Measurements from ENCODE around the gene RALB.
"Not testable (repeated sequence)": the region's sequence is repeated elsewhere in the genome, so short reads cannot be mapped to it uniquely, and the experiment has no call there.

RALB gene

DNA sequence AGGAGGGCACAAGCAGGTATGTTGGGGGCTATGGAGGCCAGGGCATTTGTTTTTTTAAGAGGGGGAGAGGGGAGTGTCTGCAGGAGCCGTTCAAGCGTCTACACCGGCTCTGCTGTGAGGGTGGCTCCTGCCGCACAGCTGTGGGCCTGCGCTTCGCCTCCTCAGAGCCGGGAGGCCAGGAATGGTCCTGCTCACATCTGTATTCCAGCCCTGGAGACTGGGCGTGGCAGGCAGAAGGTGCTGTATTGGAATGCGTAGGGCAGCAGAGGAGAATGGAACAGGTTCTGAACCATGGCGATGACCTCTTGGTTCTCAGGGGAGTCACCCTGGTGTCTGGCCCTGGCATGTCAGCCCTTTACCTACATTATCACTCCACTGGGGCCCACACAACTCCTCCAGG, 66.5 kb downstream of the RALB start:
- DNase-seq = no peak

- DNase-seq = no peak
These were observed 67.2 kb downstream of the RALB start for GRCh38 chr2:120319686-120320317.

GRCh38 chr2:120320318-120320851, 67.7 kb downstream of the RALB start:
- DNase-seq = no peak

DNA sequence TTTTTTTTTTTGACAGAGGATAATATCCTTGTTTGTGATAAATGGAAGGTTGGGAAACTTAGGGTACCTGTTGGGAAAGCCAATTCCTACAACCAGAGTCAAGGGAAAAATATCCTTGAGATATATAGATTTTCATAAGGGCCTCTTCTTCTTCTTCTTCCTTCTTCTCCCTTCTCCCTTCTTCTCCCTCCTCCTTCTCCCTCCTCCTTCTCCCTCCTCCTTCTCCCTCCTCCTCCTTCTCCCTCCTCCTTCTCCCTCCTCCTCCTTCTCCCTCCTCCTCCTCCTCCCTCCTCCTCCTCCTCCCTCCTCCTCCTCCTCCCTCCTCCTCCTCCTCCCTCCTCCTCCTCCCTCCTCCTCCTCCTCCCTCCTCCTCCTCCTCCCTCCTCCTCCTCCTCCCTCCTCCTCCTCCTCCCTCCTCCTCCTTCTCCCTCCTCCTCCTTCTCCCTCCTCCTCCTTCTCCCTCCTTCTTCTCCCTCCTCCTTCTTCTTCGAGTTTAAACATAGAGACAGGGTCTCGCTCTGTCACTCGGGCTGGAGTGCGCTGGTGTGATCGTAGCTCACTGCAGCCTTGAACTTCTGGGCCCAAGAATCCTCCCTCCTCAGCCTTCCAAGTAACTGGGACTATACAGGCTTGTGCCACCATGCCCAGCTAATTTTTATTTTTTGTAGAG, 68.4 kb downstream of the RALB start:
- not testable (repeated sequence) for DNase-seq

DNA sequence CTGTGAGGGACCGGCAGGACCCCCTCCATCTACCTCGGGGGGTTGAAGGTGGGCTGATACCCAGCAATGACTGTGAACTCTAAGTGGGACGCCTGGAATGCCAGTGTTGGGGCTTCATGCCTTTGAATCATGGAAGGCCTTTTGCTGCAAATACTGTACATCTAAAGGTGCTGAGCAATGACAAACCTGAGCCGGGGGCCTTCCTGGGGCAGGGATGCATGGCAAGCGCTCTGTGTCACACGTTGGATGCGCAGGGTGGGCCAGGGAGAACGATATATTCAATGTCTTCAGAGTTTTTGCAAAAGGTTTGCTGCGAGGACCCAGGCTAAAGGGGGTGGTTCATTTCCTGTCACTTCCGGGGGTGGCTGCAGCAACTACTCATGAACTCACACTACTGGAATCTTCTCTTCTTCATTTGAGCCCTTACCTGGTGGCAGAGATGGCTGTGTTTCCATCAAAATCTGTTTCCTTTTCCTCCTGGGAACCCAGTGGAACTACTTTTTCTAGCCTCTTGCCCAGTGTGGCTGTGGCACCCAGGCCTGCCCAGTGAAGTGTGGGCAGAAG, 69.2 kb downstream of the RALB start:
- no peak for DNase-seq

DNA sequence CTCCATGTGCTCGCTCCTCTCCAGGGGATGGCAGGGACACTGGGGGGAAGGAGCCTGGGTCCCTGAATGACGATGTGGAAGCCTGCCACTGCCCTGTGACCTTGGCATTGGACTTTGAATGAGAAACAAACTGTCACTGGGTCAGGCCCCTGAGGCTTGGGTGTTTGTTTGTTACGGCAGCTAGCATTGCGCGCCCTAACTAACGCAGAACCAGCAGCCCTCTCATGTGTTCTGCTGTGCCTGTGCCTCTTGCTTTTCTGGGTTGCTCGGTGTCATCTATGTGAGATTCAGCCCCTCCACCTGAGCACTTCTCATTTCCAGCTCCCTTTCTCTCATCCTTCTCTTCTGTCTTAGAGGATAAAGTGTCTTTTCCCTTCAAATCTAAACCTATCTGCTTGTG, 69.7 kb downstream of the RALB start:
- no peak for DNase-seq

- no peak for DNase-seq
These were observed 70.6 kb downstream of the RALB start for GRCh38 chr2:120323214-120323613.

GRCh38 chr2:120323807-120324399, 71.3 kb downstream of the RALB start:
- no peak for DNase-seq

GRCh38 chr2:120324933-120325332, 72.3 kb downstream of the RALB start:
- no peak for DNase-seq

GRCh38 chr2:120326066-120326465, 73.4 kb downstream of the RALB start:
- DNase-seq = no peak

GRCh38 chr2:120330946-120331822, 78.5 kb downstream of the RALB start:
- no peak for DNase-seq

GRCh38 chr2:120331903-120332302, 79.3 kb downstream of the RALB start:
- no peak for DNase-seq

GRCh38 chr2:120332384-120332783, 79.7 kb downstream of the RALB start:
- no peak for DNase-seq

DNA sequence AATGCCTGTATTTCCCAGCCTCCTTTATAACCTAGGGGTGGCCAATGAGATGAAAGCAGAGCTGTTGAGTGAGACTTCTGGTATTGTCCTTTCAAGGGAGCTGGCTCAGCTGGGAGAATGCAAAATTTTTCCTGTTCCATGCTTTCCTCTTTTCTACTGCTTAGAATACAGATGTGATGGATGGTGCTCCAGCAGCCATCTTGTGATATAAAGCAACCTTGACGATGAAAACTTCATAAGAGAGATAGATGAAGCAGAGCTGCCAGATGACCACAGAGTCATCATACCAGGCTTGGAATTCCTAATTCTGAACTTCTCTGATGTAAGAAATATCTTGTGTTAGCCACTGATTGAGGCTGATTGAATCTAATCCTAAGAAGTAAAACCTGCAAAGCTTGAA, 81.4 kb downstream of the RALB start:
- DNase-seq = no peak

DNA sequence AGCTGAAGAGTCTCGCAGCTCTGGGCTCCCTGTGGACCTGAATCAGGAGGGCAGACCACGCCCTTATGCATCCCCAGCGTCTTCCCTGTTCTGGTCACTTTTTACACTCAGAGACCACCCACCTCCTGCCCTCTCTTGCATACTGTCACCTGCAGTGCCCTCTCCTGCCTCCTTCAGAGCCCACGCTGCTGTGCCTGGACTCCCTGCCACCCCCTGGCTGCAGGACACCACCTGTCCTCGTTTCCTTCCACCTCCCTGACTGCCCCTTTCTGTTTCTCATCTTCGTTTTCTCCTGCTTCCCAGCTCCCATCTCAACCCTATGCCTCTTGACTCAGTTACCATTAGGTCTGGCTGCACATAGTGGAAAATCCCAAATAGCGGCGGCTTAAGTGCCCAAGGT, 84.1 kb downstream of the RALB start:
- no peak for DNase-seq

DNA sequence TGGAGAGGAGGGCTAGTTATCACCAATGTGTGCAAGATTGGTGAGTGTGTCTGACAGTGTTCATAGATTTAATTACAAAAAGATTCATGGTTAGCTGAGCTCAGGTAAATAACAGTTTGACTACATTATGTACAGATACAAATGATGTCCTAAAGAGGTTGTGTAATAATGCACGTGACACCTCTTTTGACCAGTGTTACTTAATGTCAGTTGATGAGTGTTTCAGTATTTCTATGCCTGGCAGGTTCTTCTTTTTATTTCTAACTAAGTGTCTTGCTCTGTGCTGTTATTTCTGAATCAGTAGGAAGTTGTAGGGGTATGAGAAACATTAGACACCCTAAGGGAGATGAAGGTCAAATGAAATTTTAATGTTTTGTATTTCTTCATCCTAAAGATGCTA, 85.4 kb downstream of the RALB start:
- no peak for DNase-seq

GRCh38 chr2:120341977-120342376, 89.3 kb downstream of the RALB start:
- no peak for DNase-seq

GRCh38 chr2:120342446-120342845, 89.8 kb downstream of the RALB start:
- no peak for DNase-seq

DNA sequence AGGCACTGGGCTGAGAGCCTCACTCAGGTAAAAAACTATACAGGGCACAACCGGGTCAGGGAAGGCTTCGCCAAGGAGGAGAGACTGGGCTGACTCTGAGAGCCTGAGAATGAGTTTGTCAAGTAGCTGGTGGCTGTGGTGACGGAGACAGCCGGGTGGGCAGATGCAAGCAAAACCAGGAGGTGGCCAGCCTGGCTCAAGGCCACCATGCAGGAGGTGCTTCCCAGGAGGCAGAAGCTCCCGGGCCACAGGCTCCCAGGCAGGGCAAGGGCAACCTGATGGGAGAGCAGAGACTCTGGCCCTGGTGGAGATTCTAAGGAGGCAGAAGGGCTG, 90.4 kb downstream of the RALB start:
- DNase-seq = no peak

GRCh38 chr2:120343433-120344105, 90.9 kb downstream of the RALB start:
- peak; percentile 45 for DNase-seq
